ENCODE measurements around the gene RTKN. TPM values are rescaled to one million over a fixed set of nuclear protein-coding genes. Genes with fewer than 3 reads are reported as not detected.
"Not testable (repeated sequence)": the region's sequence is repeated elsewhere in the genome, so short reads cannot be mapped to it uniquely, and the experiment has no call there.

Gene RTKN
- total and polyA plus RNA-seq, 2 of the 13 experiments (the other 11 are each of a cell fraction or from before 2014, with no cell fraction given) = 159 to 166 TPM

DNA sequence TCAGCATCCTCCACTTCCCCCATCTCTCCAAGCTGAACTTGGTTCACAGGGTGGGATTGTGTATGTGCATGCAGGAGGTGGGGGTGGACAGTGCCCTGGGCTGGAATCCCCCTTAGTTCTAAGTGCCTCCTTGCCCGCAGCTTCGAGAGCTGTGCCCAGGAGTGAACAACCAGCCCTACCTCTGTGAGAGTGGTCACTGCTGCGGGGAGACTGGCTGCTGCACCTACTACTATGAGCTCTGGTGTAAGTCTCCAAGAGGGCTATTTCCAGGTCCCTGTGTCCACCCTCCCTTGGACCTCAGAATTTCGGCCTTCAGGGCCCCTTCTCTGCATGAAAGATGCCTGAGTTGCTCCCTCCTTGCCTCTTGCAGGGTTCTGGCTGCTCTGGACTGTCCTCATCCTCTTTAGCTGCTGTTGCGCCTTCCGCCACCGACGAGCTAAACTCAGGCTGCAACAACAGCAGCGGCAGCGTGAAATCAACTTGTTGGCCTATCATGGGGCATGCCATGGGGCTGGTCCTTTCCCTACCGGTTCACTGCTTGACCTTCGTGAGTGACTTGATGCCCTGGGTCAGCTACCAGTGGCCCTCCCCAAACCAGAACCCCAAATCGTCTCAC is 17.9 kb upstream of the RTKN start:
- H3K27ac ChIP-seq (ENCODE audit: extremely low read length, insufficient read depth, low read length); CTCF ChIA-PET (ENCODE audit: low intra/inter-chr PET ratio, low total read pairs); H3K27me3 ChIP-seq (ENCODE audit: control insufficient read depth in 1 of 2, insufficient read depth in 2 of 2, low read length in 2 of 2); DNase-seq (ENCODE audit: low spot score); in situ Hi-C loops (cut with HindIII; ENCODE audit: extremely low pct_ligation_motif_present, low pct_unique_long_range_greater_than_20kb); BruUV-seq (replicated peaks); FAIRE-seq; H2AFZ ChIP-seq (ENCODE audit: low read length); ATAC-seq; H4K20me1 ChIP-seq (ENCODE audit: insufficient read depth, low read length); H3K9ac ChIP-seq (ENCODE audit: insufficient read depth, low read depth, low read length); H3K9me3 ChIP-seq (ENCODE audit: low read length): not testable (repeated sequence)
- 87% methylated on average over 12 of the region's 13 CpGs for WGBS (ENCODE audit: low lambda C conversion rate)
- Histone ChIP-seq H3K79me2 (ENCODE audit: insufficient read depth, low read length) (peaks cover 38% of the 10 kb centered on the region), H3K4me1 (ENCODE audit: insufficient read depth, low read length) (peaks cover 41% of the 10 kb centered on the region), H3K4me3 (replicated peaks in 1 of 3; ENCODE audit: insufficient read depth in 1 of 3, low read depth in 2 of 3, low read length in 3 of 3) (peak overlapping the region; percentile 65 to 88 (median 86); a peak in 4 of 6 replicates), H3K36me3 (replicated peaks in 1 of 2; ENCODE audit: control insufficient read depth in 1 of 2, insufficient read depth in 2 of 2, low read length in 2 of 2) (peaks cover 1 to 24% of the 10 kb centered on the region in 2 experiments), H3K4me2 (ENCODE audit: low read depth, low read length) (peak overlapping the region; percentile 98)
- POLR2A ChIA-PET = interaction anchor here (1.8 to 12.4 kb wide), 10 partner anchors 13 to 70 kb away, joined by 8 to 342 read pairs (median 38); partner anchors contain the start of genes AUP1, C2orf81, CCDC142 and HTRA2
- peak; percentile 12; the same call in 1 of the 2 replicates for TF ChIP-seq SP2 (CRISPR knock-in tag; IDR thresholded peaks at IDR 0.05)
- peak; percentile 38 for TF ChIP-seq AGO1 (IDR thresholded peaks at IDR 0.05; ENCODE audit: low read depth, low read length, poor library complexity, severe bottlenecking)
- TF ChIP-seq KDM5B (CRISPR knock-in tag; IDR thresholded peaks at IDR 0.05; ENCODE audit: borderline replicate concordance) = 0 out of 2 replicates have a peak, but pooled peaks have one; percentile 53
- peak; percentile 10 for TF ChIP-seq RBM22 (optimal IDR thresholded peaks at IDR 0.05; ENCODE audit: low read length)
- TF ChIP-seq POLR2G (IDR thresholded peaks at IDR 0.05; ENCODE audit: low read depth, low read length) = peak; percentile 58
- 0 out of 2 replicates have a peak, but pooled peaks have one; percentile 16 for TF ChIP-seq ZBTB38 (CRISPR knock-in tag; IDR thresholded peaks at IDR 0.05)
- TF ChIP-seq HOXA9 (CRISPR knock-in tag; IDR thresholded peaks at IDR 0.05; ENCODE audit: borderline replicate concordance) = 0 out of 2 replicates have a peak, but pooled peaks have one; percentile 39
- TF ChIP-seq JUNB (CRISPR knock-in tag; IDR thresholded peaks at IDR 0.05; ENCODE audit: borderline replicate concordance) = peak; percentile 13; the same call in 1 of the 2 replicates
- 0 out of 2 replicates have a peak, but pooled peaks have one; percentile 41 for TF ChIP-seq REL (CRISPR knock-in tag; conservative IDR thresholded peaks at IDR 0.05)
- peak; percentile 58; the same call in 1 of the 2 replicates for TF ChIP-seq PAF1 (CRISPR knock-in tag; IDR thresholded peaks at IDR 0.05)
- TF ChIP-seq ZNF558 (CRISPR knock-in tag; IDR thresholded peaks at IDR 0.05; ENCODE audit: borderline replicate concordance) = peak; percentile 7; the same call in 1 of the 2 replicates
- TF ChIP-seq ZC3H13 (CRISPR knock-in tag; IDR thresholded peaks at IDR 0.05) = 0 out of 2 replicates have a peak, but pooled peaks have one; percentile 67
- intact Hi-C loops (cut with micrococcal nuclease; ENCODE audit: unreplicated experiment) = loop anchor here (2.0 kb wide), 2 partner anchors 13 to 69 kb away; partner anchors contain the start of genes AUP1, HTRA2 and MRPL53
